22Rv1 (cell line): Measurements from ENCODE around the gene LILRB4.

Experiments
- ZFX ChIP-seq: fragments of 450-650 bp; IDR thresholded peaks from 2 replicates; pipeline ENCODE4 v1.6.1; 2017; ENCODE audit warnings: antibody characterized with exemption, borderline replicate concordance
- TF ChIP-seq, protein P1 (sequence below): fragments of 450-650 bp; IDR thresholded peaks from 2 replicates; pipeline ENCODE4 v1.5.1; 2017; ENCODE audit warnings: mild to moderate bottlenecking

DNA sequence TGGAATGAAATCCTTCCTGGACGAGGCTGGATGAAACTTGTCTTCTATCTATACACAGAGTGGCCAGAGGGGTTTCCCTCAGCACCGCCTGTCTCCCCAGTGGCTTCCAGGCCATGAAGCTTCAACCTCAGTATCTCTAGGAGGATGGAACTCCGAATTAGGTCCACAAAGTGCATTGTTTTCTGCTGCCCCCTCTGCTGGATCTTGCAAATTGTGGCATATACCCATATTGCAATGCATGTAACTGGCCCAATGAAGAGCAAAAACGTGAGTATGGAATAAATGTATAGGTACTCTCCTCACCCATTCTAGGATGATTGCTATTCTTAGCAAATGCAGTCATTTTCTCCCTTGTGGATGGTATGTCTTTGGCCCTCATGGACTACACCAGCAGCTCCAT lies 14.7 kb upstream of the LILRB4 start:
- TF ChIP-seq, protein P1, sequence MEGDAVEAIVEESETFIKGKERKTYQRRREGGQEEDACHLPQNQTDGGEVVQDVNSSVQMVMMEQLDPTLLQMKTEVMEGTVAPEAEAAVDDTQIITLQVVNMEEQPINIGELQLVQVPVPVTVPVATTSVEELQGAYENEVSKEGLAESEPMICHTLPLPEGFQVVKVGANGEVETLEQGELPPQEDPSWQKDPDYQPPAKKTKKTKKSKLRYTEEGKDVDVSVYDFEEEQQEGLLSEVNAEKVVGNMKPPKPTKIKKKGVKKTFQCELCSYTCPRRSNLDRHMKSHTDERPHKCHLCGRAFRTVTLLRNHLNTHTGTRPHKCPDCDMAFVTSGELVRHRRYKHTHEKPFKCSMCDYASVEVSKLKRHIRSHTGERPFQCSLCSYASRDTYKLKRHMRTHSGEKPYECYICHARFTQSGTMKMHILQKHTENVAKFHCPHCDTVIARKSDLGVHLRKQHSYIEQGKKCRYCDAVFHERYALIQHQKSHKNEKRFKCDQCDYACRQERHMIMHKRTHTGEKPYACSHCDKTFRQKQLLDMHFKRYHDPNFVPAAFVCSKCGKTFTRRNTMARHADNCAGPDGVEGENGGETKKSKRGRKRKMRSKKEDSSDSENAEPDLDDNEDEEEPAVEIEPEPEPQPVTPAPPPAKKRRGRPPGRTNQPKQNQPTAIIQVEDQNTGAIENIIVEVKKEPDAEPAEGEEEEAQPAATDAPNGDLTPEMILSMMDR: no peak
- no peak for TF ChIP-seq ZFX
